HEK293 (cell line): Measurements from ENCODE around the gene WWOX.

Source experiments
- CTCF ChIP-seq: fragments of 450-650 bp; formaldehyde crosslinking; IDR thresholded peaks from 2 replicates; pipeline ENCODE4 v1.5.1; 2016; ENCODE audit warnings: missing biosample characterization, missing genetic modification characterization
- RBAK ChIP-seq: fragments of 450-650 bp; formaldehyde crosslinking; IDR thresholded peaks from 2 replicates; pipeline ENCODE4 v1.5.1; 2016; ENCODE audit warnings: missing biosample characterization, missing genetic modification characterization
- ZBTB49 ChIP-seq: fragments of 450-650 bp; formaldehyde crosslinking; IDR thresholded peaks from 2 replicates; pipeline ENCODE4 v1.5.1; 2016; ENCODE audit warnings: missing biosample characterization, missing genetic modification characterization, low read depth

DNA sequence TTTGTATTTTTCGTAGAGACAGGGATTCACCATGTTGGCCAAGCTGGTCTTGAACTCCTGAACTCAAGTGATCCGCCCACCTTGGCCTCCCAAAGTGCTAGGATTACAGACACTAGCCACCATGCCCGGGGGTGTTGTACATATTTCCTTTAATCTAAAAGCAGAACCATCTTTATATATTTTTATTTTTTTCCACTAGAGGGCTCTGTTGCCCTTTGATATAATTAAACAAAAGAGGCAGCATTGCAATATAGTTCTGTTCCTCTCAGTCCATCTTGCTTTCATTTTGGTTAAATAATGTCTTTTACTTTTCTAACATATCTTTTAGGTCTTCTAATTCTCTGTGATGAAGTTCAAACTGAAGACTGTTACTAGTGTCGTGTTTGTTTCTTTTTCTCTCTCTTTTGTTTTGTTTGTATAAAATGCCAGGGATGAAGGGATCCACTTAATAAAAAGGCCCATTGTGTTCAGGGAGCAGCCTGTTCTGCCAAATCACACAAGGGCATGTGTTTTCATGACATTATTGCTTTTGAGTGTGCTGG, 23.4 kb downstream of the WWOX start:
- TF ChIP-seq CTCF (tag by site-specific recombination) (no peak; the same call in 1 of the 2 replicates), ZBTB49 (tag by site-specific recombination) (no peak), RBAK (no peak)
